Amniotic epithelial cell (primary cell): ENCODE data around the gene IGSF3.

Experiments
- DNase-seq: peaks from one replicate; pipeline ENCODE4 v3.0.0-alpha.2; 2010; ENCODE audit warnings: low read depth

IGSF3 gene

DNA sequence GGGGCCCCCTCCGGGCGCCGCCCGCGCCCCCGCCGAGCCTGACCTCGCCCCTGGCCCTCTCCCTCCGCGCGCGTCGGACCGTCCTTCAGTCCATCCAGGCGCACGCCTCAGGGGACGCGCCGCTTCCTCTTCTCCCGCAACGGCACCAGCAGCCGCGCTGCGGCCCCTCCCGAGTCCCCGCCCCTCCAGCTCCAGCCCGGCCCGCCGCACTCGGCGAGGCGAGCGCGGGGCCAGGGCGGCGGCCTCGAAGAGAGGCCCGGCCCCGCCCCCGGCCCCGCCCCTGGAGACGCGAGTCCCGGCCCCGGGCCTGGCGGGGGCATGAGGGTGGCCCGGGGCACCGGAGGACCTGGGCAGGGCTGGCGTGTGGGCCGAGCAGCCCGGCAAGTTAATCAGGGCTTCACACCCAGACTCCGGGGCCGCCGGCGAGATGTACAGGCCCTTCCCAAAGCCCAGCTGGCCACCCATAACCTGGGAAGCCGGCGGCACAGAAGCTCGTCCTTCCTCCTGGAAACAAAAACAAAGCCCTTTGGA lies at the start of gene IGSF3:
TSS of gene IGSF3 (minus strand) at position 159 of the 531 bp plus-strand sequence. CDS start 1,407 bp downstream, outside the sequence.
- peak; percentile 12 for DNase-seq

DNA sequence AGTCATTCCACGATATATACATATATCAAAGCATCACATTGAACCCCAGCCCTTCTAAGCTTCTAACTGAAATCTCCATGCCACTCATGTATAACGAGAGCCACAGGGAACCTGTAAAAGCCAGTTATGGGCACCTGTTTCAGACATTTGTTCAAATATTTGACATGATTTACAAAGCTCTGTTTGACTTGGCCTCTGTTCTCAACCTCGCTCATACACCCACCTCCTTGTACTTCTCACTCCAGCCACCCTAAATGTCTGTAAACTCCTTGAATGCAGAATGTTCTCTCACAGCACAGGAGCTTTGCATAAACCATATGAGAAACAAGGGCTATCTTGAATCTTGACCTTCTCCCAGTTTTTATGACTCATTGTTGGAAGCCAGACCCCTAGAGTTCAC lies 49.8 kb upstream of the IGSF3 start:
- no peak for DNase-seq

DNA sequence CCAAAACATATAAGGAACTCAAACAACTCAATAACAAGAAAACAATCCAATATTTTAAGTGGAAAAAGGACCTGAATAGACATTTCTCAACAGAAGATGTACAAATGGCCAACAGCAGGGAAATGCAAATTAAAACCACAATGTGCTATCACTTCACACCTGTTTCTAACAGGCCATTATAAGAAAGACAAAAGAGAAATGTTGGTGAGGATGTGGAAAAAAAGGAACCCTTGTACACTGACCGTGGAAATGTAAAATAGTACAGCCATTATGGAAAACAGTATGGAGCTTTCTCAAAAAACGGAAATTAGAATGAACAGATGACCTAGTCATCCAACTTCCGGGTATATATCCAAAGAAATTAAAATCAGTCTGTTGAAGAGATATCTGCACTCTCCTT lies 48.9 kb upstream of the IGSF3 start:
- no peak for DNase-seq

DNA sequence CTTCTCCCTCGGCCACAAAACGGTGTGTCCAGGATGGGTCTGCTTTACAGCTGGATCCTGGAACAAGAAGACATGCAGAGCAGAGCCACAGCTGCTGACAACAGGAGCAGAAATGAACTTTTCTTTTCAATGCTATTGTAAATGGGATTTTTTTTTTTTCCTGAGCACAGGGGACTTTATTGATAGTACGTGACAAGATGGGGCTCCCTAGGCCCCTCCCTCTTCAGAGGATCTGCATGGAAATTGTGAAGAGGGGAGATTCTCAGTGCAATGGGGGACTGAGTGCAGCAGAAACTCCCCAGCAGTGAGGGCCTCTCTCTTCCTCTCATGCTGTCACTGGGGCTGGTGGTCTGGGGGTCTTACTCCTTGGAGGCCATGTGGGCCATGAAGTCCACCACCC lies 45.9 kb upstream of the IGSF3 start:
- no peak for DNase-seq

DNA sequence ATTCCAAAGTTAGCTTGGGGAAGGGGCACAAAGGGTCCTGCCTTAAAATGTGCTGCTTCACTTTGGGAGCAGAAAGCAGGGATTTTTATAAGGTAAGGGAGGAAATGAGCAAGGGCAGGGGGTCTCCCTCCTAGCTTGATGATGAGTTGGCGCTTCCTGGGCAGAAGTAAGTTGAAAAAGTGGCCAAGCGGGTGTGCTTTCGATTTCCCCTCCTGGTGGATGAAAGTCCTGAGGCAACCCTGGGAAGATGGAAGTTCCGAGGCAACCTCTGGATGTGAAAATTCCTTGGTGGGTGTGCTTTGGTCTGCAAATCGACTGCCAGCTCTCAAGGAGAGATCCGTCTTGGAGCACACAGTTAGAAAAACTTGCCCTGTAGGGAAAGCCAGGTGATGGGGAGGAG lies 45.0 kb upstream of the IGSF3 start:
- DNase-seq = no peak

DNA sequence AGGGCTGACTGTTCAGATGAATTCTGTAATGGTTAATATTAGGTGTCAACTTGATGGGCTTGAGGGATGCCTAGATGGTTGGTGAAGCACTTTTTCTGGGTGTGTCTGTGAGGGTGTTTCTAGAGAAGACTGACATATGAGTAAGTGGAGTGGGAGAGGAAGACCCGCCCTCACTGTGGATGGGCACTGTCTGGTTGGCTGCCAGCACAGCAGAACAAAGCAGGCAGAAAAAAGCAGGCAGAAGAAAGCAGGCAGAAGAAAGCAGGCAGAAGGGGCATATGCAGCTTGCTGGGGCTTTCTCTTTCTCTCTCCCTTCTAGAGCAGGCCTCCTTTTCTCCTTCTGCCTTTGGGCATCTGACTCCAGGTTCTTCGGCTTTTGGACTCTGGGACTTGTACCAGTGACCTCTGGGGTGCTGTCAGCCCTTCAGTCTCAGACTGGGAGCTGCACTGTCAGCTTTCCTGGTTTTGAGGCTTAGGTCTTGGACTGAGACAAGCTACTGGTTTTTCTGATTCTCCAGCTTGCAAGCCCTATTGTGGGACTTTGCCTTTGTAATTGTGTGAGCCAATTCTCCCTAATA lies 43.8 kb upstream of the IGSF3 start:
- DNase-seq = no peak

DNA sequence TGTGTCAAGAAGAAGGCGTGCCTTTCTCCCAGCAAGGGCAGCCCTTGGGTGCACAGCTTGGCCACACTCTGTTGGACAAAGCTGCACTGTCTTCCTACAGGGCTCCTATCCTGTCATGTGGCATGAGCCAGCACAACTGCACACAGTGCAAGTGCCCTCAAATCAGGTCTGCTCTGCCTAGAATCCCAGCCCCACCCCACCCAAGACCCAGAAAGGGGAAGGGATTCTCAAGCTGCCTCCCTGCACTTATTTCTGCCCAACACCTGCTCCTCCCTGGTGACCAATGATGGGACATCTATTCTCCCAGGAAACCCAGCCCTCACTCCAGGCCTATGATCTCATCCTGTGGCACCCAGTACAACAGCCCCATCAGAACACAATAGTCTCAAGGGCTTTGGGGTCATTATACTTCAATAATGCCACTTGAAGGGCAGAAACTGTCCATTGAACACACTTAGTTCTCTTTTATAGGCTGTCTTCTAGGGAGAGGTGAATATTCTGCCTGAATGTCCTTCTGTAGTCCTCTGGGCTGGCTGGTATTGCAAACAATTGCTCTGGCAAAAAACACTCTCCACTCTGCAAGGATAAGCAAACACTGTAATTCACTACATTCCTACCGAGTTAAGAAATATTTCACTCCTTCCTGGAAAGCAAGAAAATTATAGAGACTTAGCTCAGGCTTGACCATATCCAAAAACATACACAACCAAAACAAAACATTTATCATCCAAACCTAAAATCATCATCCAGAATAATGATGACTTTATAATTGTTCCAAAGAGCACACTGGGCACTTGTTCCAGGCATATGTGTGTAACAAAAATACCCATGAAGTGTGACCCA lies 43.1 kb upstream of the IGSF3 start:
- DNase-seq = no peak

DNA sequence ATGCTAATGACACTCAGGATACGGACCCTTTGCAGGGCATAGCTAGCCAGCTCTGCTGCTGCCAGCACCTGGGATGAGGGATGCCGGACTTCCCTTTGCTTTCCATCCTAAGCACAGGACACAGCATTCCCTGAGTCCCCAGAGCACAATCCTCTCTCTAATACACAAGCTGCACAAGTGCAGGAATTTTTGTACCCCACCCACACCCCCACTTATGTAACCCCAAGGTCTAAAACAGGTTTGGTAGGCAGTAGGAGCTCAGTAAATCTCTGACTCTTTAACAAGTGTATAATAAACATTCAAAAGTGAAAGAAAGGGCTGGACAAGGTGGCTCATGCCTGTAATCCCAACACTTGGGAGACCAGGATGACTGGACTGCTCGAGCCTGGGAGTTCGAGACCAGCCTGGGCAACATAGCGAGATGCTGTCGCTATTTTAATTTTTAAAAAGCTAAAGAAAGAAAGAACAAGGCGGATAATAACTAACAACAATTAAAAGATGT lies 42.2 kb upstream of the IGSF3 start:
- DNase-seq = no peak

DNA sequence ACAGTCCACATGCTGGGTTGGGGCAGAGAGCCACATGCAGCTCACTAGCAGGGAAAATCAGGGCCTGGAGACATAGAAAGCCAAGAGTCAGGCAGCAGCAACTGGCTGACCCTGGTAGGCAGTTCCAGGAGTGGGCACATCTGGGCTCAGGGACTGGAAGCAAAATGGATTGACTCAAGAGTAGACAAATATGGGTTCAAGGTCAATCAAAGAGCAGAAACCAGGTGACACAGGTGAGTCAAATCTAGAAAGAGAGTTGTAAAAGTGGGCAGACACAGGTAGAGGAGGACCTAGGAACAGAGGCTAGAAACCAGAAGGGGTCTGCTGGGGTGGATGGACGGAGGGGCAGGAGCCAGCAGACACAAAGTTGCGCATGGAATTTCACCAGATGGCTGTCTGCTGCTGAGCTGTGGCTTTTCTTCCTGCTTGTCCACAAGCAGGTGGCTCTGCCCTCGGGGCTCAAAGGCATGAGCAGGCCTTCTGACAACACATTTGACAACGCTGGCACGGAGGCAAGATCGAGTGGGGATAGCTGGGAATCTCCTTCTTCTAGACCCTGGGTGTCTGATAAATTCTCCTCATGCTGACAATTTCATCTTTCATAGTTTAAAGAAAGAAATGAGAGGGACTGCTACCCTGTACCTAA lies 40.8 kb upstream of the IGSF3 start:
- DNase-seq = no peak

DNA sequence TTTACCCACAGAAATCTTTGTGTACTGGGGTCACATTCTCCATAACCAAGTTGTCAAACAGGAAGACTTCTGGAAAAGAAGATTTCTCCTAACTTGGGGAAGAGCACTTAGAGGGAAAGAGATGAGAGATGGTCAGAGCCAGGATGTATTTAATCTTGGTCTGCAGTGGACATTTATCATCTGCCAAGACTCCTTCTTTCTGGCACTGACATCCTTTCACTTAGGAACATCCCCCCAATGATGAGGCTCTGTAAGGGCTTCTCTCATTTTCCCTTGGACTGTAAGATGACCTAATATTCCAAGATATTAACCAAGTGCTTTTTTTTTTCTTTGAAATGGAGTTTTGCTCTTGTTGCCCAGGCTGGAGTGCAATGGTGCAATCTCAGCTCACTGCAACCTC lies 39.3 kb upstream of the IGSF3 start:
- no peak for DNase-seq

DNA sequence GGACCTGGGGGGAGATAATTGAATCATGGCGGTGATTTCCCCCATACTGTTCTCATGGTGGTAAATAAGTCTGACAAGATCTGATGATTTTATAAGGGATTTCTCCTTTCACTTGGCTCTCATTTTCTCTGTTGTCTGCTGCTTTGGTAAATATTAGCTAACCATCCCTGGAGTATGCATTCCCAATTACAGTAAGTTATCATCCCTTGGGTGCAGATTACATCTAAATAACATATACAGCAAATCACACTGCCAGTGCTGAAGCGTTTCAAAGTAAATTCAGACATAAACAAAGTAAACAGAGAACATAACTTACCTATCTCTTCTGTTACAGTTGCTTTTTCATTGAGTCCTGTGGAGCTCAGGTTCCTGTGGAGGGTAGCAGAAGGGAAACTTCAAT lies 38.6 kb upstream of the IGSF3 start:
- no peak for DNase-seq

DNA sequence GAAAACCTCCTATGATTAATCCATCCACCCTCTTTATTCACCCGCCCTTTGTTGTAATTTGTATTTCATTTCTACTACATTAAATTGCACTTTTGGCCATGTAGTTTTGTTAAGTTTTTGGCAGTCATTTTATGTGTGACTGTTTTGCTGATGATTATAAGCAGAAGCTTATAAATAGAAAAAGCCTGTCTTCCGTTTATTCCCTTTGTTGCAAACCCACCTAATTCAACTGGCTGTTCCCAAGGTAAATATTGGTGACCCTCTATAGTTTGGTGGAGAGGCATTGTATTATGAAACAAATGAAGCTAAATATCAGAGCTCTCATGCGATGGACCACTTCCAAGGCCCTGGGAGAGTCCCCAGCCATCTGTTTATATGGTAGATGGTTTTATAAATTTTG lies 36.7 kb upstream of the IGSF3 start:
- no peak for DNase-seq

DNA sequence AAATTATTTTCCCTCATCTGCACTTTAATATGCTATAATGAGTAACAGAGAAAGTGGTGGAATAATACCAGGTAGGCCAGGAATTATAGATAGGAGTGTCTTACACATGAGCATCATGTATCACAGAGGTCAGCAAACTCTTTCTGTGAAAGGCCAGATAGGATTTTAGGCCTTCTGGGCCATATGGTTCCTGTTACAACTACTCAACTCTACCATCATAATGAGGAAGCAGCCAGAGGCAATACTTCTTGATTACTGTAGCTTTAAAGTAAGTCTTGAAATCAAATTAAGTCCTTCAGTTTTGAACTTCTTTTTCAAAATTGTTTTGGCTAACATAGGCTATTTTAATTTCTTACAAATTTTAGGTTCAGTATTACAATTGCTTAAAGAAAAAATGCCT lies 32.1 kb upstream of the IGSF3 start:
- no peak for DNase-seq

DNA sequence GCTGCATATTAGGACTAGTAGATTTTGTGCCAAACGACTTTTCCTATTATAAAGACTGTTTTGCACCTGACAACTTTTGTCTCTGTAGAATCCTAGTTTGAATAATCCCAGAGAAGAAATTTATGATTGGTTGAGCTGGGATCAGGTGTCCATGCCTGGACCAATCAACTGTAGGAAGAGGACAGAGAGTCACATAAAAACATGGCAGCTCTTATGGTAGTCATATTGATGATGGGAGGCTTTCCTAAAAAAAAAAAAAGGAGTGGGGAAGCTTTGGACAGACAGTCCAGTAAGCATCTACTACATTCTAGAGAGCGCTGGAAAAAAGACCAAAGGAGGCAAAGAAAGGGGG lies 30.7 kb upstream of the IGSF3 start:
- no peak for DNase-seq

DNA sequence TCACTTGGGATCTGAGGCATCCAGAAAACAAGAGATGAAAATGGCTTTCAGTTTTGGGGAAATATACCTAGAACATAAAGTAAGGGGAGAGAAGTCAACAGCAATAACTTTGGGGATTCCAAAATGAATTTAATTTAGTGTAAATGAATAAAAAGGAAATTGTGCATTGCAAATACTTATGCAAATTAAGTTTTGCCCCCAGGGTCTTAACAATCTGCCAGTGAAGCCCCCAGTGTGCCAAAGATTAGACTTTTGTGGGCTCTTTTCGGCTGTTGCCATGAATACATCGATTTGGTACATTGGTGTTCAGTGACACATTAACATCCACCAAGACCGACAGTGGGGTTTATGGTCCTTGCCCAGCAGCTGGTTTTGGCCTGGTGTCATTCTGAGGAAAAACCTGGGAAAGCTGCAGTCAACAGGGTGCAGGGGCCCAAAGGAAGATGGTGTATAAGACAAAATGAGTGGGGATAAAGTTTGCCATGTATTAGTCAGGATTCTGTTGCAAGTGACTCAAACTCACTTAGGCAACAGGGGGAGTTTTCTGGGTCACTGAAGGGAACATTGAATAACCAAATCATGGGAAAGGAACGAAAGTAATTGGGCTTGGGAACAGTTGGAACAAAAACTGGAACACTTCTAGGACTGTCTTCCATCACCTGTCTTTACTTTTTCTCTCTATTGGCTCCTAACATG lies 30.2 kb upstream of the IGSF3 start:
- DNase-seq = no peak

DNA sequence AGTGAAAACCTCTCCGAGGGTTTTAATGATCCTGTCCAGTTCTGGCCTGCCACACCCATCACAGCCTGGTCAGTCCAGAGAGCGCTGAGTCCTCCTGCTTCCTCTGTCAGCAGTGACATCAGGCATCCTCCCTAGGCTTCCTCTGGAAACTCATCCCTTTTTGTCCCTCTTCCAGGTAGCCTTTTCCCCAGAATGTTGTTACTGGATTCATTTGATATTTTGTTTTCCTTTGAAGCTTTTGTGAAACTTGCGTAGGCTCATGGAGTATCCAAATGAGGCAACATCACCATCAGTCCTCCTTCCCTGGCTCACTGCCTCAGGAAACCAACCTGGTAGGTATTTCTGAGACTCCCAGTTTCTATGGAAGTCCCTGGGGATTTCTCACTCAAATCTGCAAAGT lies 27.0 kb upstream of the IGSF3 start:
- DNase-seq = no peak

DNA sequence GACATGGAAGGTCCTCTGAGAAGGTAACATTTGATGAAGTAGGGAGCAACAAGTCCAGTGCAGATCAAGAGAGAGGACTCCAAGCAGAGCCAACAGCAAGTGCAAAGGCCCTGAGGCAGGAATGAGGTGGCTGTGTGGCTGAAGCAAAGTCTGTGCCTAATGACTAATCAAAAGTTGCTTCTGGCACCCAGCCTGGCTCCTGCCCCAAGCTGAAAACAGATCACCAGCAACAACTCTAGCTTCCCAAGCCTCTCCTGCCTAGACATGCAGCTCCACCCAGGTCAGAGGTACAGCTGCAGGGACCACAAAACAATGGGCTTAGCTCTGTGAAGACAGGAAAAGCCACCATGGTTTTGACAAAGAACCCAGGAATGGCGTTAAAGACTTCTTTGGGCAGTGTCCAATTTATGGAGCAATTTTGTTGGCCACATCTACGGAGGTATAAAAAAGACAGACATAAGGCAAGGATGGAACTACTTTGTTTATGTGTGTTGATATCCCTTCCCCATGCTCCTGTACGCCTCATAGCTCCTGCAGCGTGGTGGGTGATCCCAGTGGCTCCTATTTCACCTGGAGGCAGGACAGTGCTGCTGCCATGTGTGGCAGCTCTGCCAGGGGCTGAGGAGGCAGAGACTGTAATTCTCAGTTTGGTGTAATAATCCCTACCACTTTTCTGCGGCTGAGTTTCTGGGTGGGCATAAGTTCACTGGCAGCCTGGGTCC lies 26.4 kb upstream of the IGSF3 start:
- DNase-seq = no peak

DNA sequence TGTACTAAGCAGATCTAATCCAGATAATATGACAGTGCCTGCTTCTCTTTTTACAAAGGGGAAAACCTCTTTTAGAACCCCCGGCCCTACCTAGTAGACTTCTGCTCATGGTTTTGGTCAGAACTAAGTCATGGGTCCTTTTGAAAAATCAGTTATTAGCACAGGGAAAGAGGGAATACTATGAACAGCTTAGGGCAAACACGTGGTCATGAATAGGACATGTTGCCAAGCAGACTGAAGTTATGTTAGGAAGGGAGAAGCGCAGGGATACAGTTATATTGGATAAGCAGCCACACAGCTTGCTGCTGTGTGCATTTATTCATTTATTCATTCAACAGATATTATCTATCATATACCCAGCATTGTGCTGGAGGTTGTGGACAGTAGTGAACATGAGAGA lies 25.3 kb upstream of the IGSF3 start:
- DNase-seq = no peak

DNA sequence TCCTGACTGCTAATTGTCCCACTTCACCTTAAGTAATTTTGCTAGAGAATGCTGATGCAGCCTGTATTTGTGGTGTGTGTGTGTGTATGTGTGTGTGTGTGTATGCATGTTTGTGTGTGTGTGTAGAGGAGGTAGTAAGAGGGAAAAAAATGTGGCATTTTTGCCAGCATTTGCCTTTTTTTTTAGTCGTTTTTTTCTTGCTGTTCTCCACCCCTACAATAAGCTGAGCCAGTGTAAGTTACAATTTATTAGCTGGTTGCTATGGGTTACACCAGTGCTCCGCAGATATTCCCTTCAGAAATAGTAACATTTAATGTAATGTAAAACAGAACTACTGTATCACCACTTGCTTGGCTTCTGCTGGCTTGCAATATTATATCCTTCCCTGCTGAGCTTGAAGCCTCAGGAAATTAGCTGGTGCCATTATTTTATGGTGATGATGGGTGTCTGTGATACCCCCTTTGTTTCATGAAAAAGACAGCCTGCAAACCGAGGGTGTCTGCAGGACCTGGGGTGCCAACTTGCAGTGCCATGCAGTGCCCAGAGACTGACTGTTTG lies 23.4 kb upstream of the IGSF3 start:
- no peak for DNase-seq

DNA sequence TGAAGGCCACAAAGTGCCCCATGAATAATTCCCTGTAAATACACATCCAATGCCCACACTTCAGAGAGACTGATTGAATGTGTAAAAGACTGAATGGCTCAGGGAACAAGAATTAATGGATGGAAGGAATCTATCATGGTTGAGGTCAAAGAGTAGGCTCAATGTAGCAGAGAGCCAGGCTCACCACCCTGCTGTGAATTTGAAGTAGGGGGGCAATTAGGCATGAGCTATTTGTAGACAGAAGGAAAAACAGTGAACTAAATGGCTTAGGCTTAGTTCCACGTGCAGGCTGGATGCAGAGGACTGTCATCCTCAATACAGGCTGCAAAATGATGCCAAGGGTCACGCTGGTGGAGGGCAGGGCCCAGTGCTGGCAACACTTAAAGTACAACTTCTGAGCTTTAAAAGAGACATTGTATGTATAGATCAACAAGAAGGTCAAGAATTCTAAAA lies 22.9 kb upstream of the IGSF3 start:
- no peak for DNase-seq

DNA sequence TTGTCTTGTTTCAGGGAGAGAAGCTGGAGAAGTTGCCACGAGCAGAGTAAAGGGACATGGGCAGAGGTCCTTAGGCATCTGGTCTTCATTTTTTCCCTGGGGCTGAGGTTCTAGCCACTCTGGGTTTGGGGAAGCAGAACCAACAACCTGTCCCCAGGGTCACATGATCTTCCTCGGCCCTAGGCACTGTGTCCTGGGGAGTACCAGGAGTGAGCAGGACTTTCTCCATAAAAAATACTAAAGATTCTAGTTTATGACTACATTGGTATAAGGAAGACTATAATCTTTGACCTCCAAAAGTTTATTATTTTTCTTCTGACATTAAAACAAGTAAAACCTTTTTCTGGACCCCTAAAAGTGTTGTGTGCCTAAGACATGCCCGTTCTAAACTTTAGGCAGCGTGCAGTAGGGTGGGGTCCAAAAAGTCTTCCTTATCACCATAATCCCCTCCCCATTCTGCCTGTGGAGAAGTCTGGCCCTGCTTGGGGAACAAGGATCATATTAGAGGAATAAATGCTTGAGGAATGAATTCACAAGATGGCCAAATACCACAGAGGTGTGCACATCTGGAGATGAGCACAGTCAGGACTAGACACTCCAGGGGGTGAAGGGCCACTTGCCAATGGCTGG lies 19.3 kb upstream of the IGSF3 start:
- DNase-seq = no peak
